Astrocyte of the cerebellum (primary cell): ENCODE measurements around the gene SLC46A3.
"Not testable (repeated sequence)": the region's sequence is repeated elsewhere in the genome, so short reads cannot be mapped to it uniquely, and the experiment has no call there.

Source experiments
- DNase-seq: peaks from one replicate; pipeline ENCODE4 v3.0.0-alpha.2; 2011; ENCODE audit warnings: low read depth
- H3K4me3 ChIP-seq: 2 replicates; pipeline ENCODE4 v1.5.1; 2011; ENCODE audit warnings: mild to moderate bottlenecking, low read depth, low read length, moderate library complexity
- in situ Hi-C: cut with HindIII; loops from 2 replicates; pipeline ENCODE4 v1.10.0; 2017; ENCODE audit warnings: low sequenced_read_pairs
- TF ChIP-seq, protein P1 (sequence below): IDR thresholded peaks from 2 replicates; pipeline ENCODE4 v1.5.1; 2012; ENCODE audit warnings: low read length, low read depth, moderate library complexity, mild to moderate bottlenecking; ENCODE audit errors: missing control alignments

The SLC46A3 gene

DNA sequence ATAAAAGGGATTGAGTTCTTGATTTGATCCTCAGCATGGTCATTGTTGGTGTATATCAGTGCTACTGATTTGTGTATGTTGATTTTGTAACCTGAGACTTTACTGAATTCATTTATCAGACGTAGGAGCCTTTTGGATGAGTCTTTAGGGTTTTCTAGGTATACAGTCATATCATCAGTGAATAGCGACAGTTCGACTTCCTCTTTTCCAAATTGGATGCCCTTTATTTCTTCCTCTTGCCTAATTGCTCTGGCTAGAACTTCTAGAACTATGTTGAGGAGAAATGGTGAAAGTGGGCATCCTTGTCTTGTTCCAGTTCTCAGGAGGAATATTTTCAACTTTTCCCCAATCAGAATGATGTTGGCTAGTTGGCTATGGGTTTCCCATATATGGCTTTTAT is 32.9 kb downstream of the SLC46A3 start:
- no peak for DNase-seq
- in situ Hi-C loops = loop anchor here (25.0 kb wide), 1 partner anchor 126 kb away; the partner anchor contains the start of gene MTUS2
- TF ChIP-seq, protein P1, sequence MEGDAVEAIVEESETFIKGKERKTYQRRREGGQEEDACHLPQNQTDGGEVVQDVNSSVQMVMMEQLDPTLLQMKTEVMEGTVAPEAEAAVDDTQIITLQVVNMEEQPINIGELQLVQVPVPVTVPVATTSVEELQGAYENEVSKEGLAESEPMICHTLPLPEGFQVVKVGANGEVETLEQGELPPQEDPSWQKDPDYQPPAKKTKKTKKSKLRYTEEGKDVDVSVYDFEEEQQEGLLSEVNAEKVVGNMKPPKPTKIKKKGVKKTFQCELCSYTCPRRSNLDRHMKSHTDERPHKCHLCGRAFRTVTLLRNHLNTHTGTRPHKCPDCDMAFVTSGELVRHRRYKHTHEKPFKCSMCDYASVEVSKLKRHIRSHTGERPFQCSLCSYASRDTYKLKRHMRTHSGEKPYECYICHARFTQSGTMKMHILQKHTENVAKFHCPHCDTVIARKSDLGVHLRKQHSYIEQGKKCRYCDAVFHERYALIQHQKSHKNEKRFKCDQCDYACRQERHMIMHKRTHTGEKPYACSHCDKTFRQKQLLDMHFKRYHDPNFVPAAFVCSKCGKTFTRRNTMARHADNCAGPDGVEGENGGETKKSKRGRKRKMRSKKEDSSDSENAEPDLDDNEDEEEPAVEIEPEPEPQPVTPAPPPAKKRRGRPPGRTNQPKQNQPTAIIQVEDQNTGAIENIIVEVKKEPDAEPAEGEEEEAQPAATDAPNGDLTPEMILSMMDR = no peak
- H3K4me3 ChIP-seq = no peak overlapping the region

GRCh38 chr13:28685114-28685513 is 33.7 kb downstream of the SLC46A3 start:
- TF ChIP-seq, protein P1 = no peak
- in situ Hi-C loops = loop anchor here (25.0 kb wide), 1 partner anchor 127 kb away; the partner anchor contains the start of gene MTUS2

GRCh38 chr13:28684257-28684656 is 34.5 kb downstream of the SLC46A3 start:
- TF ChIP-seq, protein P1 = no peak
- in situ Hi-C loops = loop anchor here (25.0 kb wide), 1 partner anchor 128 kb away; the partner anchor contains the start of gene MTUS2
- no peak overlapping the region for H3K4me3 ChIP-seq
- DNase-seq = no peak

More at GRCh38 chr13:28685114-28685513, 33.7 kb downstream of the SLC46A3 start:
- H3K4me3 ChIP-seq = no peak overlapping the region
- DNase-seq = no peak

- not testable (repeated sequence) for DNase-seq, H3K4me3 ChIP-seq
- in situ Hi-C loops = loop anchor here (25.0 kb wide), 1 partner anchor 129 kb away; the partner anchor contains the start of gene MTUS2
Observed at GRCh38 chr13:28683169-28683568, 35.6 kb downstream of the SLC46A3 start.

- in situ Hi-C loops = loop anchor here (25.0 kb wide), 1 partner anchor 132 kb away; the partner anchor contains the start of gene MTUS2
- no peak overlapping the region for H3K4me3 ChIP-seq
- DNase-seq = no peak
- TF ChIP-seq, protein P1 = no peak
Observed at GRCh38 chr13:28680541-28680940, 38.2 kb downstream of the SLC46A3 start.

DNA sequence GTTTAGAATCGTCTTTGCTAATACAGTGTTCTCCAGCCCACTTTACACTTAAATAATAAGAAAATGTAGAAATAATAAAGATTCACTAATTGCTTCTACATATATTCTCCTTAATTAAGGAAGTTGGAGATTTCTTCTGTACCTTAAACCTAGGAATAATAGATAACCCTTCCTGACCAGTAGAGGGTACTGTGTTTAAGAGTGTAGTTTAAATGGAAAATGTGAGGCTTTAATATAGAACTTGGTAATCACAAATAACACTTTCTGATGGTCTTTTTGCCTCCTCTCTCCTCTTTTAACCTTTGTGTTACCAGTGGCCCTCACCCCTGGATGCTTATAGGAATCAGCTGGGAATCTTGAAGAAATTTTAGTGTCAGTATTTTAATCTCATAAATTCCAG is 39.1 kb downstream of the SLC46A3 start:
- TF ChIP-seq, protein P1 = no peak
- in situ Hi-C loops = loop anchor here (25.0 kb wide), 1 partner anchor 133 kb away; the partner anchor contains the start of gene MTUS2
- DNase-seq = no peak
- no peak overlapping the region for H3K4me3 ChIP-seq

DNA sequence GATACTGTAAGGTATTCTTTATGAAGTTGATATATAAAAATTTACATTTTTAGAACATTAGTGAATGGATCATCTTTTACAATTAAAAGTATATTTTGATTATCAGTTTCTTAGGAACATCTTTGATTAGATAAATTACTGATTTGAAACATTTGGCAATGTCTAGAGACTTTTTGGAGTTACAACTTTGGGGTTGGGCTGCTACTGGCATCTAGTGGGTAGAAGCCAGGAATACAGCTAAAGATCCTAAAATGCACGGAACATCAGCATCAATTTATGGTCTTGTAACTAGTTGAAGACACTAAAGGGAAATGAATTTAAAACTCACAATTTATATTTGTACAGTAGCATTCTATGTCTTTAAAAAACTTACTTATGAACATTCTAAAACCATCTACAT is 40.0 kb downstream of the SLC46A3 start:
- DNase-seq = no peak
- no peak overlapping the region for H3K4me3 ChIP-seq
- TF ChIP-seq, protein P1 = no peak
- in situ Hi-C loops = loop anchor here (25.0 kb wide), 1 partner anchor 133 kb away; the partner anchor contains the start of gene MTUS2
